ENCODE results near the gene PPARD.

DNA sequence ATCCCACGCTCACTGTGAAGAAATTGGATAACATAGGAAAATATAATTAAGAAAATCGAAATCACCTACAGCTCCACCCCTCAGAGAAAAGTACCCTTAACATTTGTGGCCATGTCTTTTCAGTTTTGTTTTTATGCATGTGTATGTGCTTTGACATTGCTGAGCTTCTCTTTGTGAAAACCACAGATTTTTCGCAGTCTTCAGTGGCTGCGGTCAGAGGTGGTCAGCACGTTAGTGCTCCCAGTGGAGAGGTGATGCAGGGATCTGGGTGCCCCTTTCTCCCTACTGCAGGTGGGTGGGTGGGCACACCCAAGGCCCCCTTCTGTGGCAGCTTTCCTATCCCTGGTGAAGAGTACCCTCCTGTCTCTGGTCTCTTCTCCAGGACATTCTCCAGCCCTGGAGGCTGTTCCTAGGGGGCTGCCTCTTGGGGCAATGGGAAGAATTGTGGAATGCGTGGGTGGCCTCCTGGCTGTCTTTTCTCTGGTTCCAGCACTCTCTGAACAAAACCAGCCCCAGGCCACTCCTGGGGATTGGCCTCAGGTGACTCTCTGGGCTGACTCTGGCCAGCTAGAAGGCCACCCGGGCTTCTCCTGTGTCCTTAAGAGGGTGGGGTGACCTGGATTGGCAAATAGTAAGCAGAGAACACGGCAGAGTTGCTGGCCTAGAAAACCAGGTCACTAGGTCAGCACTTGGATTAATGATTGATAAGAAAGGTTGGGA is 59.9 kb downstream of the PPARD start:
- TF ChIP-seq, protein P1, sequence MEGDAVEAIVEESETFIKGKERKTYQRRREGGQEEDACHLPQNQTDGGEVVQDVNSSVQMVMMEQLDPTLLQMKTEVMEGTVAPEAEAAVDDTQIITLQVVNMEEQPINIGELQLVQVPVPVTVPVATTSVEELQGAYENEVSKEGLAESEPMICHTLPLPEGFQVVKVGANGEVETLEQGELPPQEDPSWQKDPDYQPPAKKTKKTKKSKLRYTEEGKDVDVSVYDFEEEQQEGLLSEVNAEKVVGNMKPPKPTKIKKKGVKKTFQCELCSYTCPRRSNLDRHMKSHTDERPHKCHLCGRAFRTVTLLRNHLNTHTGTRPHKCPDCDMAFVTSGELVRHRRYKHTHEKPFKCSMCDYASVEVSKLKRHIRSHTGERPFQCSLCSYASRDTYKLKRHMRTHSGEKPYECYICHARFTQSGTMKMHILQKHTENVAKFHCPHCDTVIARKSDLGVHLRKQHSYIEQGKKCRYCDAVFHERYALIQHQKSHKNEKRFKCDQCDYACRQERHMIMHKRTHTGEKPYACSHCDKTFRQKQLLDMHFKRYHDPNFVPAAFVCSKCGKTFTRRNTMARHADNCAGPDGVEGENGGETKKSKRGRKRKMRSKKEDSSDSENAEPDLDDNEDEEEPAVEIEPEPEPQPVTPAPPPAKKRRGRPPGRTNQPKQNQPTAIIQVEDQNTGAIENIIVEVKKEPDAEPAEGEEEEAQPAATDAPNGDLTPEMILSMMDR (IDR thresholded peaks at IDR 0.05; ENCODE audit: poor library complexity): no peak
- TF ChIP-seq EZH2 (IDR thresholded peaks at IDR 0.05; ENCODE audit: borderline replicate concordance): no peak
